GM13976 (cell line): Measurements from ENCODE around the gene ZDHHC7.
A peak's percentile ranks its signal among the peaks of the same experiment; 100 is the strongest.

Experiments
- DNase-seq: peaks from one replicate; pipeline ENCODE4 v3.0.0; 2012; ENCODE audit warnings: low spot score
- in situ Hi-C: fragments of 300-500 bp; cut with MboI; formaldehyde crosslinking; loops from one replicate; pipeline ENCODE4 v1.12.0; 2022; ENCODE audit warnings: low sequenced_read_pairs, mixed read lengths, inconsistent platforms; ENCODE audit not compliant: unreplicated experiment
- TF ChIP-seq, protein P1 (sequence below): IDR thresholded peaks from 2 replicates; pipeline ENCODE4 v1.5.1; 2012; ENCODE audit warnings: borderline replicate concordance, mild to moderate bottlenecking; ENCODE audit not compliant: insufficient read depth; ENCODE audit errors: extremely low read depth, missing control alignments, control extremely low read depth

Gene ZDHHC7

DNA sequence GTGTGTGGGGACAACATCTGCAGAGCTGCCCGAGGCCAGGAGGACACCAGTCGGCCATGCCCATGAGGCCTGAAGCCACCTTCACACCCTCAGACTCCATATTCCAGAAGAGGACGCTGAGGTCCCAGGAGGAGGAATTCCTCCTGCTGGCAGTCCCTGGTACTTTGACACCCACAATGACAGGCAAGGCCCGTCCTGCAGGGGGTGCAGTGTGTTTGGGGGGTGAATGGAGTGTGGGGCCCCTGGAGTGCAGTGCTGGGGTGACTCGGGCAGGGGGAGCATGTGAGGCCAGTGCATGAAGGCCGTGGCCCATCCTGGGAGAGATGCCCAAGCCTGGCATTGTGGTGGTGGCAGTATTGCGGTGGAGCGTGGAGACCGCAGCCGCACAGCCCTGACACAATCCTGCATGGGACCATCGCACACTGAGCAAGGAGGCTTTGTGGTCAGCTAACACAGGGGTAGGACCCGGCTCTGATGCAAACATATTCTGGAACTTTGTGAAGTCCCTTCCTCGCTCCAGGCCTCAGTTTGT lies 52.2 kb downstream of the ZDHHC7 start:
- TF ChIP-seq, protein P1, sequence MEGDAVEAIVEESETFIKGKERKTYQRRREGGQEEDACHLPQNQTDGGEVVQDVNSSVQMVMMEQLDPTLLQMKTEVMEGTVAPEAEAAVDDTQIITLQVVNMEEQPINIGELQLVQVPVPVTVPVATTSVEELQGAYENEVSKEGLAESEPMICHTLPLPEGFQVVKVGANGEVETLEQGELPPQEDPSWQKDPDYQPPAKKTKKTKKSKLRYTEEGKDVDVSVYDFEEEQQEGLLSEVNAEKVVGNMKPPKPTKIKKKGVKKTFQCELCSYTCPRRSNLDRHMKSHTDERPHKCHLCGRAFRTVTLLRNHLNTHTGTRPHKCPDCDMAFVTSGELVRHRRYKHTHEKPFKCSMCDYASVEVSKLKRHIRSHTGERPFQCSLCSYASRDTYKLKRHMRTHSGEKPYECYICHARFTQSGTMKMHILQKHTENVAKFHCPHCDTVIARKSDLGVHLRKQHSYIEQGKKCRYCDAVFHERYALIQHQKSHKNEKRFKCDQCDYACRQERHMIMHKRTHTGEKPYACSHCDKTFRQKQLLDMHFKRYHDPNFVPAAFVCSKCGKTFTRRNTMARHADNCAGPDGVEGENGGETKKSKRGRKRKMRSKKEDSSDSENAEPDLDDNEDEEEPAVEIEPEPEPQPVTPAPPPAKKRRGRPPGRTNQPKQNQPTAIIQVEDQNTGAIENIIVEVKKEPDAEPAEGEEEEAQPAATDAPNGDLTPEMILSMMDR = no peak
- no peak for DNase-seq

DNA sequence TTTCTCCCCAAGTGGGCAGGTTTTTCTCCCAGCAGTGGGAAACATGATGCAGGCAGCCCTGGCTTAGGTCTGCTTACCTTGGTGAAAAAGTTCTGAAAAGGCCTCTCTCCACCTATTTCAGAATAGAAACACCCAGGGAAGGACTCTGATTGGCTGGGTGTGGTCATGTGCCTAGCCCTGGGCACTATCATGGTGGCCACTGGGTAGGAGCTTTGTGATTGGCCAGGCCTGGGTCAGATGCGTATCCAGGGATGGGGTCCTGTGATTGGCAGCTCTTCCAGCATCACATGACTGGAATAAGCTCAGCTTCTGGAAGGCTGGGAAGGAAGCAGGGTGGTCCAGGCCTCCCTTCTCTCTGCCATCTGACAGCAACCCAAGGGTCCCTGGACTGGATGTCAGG lies 53.5 kb downstream of the ZDHHC7 start:
- no peak for DNase-seq
- in situ Hi-C loops = loop anchor here (25.0 kb wide), 2 partner anchors 320 to 445 kb away; partner anchors contain the start of genes KLHL36 and MEAK7
- TF ChIP-seq, protein P1 = no peak

More for the DNA sequence above, 52.2 kb downstream of the ZDHHC7 start:
- in situ Hi-C loops = loop anchor here (25.0 kb wide), 2 partner anchors 322 to 447 kb away; partner anchors contain the start of genes KLHL36 and MEAK7

DNA sequence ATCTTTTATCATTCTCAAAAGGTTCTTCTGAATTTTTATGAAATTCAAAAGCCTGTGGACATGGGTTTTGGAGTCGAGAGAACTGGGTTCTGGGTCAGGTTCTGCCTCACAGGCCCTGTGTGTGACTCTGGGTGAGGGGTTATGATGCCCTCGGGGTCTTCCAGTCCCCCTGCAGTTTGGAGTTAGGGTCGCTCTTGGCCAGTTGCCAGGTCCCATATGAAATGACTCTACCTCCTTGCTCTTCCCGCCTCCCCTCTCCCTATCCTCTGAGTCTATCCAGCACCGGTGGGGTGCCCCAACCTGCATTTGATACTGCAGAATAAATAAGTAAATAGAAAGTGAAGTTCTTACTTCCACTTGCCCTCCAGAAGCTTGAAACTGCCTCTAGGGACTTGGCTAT lies 54.1 kb downstream of the ZDHHC7 start:
- in situ Hi-C loops = loop anchor here (25.0 kb wide), 2 partner anchors 320 to 445 kb away; partner anchors contain the start of genes KLHL36 and MEAK7
- TF ChIP-seq, protein P1 = no peak
- DNase-seq = no peak

DNA sequence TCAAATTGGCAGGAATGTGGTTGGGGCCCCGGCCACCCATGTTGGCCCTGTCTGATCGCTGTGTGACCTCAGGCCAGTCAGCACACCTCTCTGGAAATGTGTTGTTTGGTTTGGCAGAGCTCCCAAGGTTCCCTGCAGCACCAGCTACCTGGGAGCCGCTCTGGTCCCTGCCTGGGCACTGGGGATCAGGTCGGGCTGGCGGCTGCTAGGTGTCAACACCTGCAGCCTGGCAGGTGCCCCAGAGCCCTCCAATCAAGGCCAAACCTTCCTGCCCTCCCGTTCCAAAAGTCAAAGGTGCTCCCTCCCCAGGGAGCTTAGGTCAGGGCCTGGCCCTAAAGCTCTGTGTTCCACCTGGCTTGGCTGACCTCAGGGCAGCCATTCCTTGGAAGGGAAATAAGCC lies 55.9 kb downstream of the ZDHHC7 start:
- TF ChIP-seq, protein P1 = no peak
- in situ Hi-C loops = loop anchor here (25.0 kb wide), 2 partner anchors 318 to 443 kb away; partner anchors contain the start of genes KLHL36 and MEAK7
- no peak for DNase-seq

DNA sequence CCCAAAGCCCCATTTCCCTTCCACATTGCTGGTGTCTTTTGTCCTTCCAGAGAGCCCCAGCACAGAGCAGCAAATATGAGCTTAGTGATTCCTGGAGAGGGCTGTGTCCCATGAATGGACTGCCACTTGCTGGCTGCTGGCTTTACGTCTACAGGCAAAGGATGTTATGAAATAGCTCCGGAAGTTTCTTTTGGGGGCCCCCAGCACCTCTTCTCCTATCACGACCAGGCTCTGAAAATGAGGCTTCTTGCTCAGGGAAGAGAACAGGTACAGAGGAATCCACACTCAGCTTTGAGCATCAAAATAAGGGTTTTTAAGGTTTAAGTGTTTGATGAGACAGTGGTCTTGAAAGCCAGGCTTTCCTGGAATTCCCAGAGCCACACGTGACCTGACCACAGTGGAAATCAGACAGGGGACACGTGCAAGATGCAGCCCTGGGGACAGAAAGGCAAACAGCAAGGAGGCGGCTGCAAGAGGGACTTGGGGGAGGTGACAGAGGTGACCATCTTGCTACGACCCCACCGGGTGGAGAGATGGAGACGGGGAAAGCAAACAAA lies 58.1 kb downstream of the ZDHHC7 start:
- in situ Hi-C loops = loop anchor here (25.0 kb wide), 2 partner anchors 316 to 441 kb away; partner anchors contain the start of genes KLHL36 and MEAK7
- TF ChIP-seq, protein P1 = no peak

DNA sequence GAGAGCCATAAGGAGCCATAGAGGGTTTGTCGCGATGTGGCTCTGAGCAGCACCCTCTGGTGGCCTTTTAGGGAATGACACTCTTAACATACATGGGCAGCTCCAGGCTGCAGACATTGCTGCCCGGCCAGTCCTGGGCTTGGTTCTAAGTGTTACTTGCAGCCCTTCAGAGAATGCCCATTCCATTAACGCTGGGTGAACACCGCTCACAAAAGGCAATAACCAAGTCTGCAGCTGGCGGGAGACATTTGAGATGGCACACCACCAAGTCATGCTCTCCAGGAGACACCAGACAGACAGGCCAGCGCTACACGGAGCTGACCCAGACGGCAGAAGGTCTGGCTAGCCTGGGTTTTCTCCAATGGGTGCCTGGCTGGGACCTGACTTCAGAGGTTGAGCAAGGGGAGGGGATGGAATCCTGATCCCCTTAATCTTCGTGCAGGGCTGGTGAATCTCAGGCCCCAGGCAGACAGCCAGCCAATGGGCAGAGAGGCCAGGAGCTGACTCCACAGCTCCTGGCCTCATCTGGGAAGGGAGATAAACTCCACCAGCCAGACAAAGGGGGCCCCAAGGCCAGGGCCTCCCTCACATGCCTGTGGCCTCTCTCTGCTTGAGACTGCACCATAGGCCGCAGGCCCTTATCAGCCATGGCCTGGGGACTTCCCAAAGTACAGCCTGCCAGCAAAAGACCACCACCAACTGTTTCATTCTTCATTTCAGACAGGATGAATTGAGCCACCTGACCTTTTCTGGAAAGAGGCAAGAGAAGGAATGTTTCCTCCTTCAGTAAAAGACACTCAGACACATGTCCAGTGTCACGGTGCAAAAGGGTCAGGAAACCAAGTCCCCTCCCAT lies 58.8 kb downstream of the ZDHHC7 start:
- in situ Hi-C loops = loop anchor here (25.0 kb wide), 2 partner anchors 315 to 440 kb away; partner anchors contain the start of genes KLHL36 and MEAK7
- TF ChIP-seq, protein P1 = peak; percentile 73
- peak; percentile 85 for DNase-seq

More for the DNA sequence above, 58.1 kb downstream of the ZDHHC7 start:
- DNase-seq = no peak
